GM23248 (cell line): Measurements from ENCODE around the gene COL27A1. TPM values are rescaled to one million over a fixed set of nuclear protein-coding genes. Genes with fewer than 3 reads are reported as not detected.
A peak's percentile ranks its signal among the peaks of the same experiment; 100 is the strongest.

Experiments
- DNase-seq: peaks from one replicate; pipeline ENCODE4 v3.0.0-alpha.2; 2015
- H2AFZ ChIP-seq: fragments of 200-600 bp; sonication (generic); 2 replicates; pipeline ENCODE4 v1.6.1; 2016; ENCODE audit warnings: antibody characterized with exemption
- H3F3A ChIP-seq: fragments of 200-600 bp; sonication (generic); 2 replicates; pipeline ENCODE4 v1.6.1; 2016; ENCODE audit warnings: mild to moderate bottlenecking, antibody characterized with exemption, mixed run types; ENCODE audit not compliant: insufficient read depth
- H3K27ac ChIP-seq: fragments of 200-600 bp; sonication (generic); 2 replicates; pipeline ENCODE4 v1.5.1; 2016; ENCODE audit warnings: mild to moderate bottlenecking
- H3K27me3 ChIP-seq: fragments of 200-600 bp; sonication (generic); replicated peaks from 2 replicates; pipeline ENCODE4 v1.6.1; 2016; ENCODE audit warnings: mild to moderate bottlenecking; ENCODE audit not compliant: insufficient read depth
- H3K36me3 ChIP-seq: fragments of 200-600 bp; sonication (generic); 2 replicates; pipeline ENCODE4 v1.6.1; 2016; ENCODE audit warnings: low read depth, mild to moderate bottlenecking
- H3K4me1 ChIP-seq: fragments of 200-600 bp; sonication (generic); 2 replicates; pipeline ENCODE4 v1.6.1; 2016; ENCODE audit warnings: mild to moderate bottlenecking; ENCODE audit not compliant: insufficient read depth
- H3K4me2 ChIP-seq: fragments of 200-600 bp; sonication (generic); one replicate; pipeline ENCODE4 v1.6.1; 2016; ENCODE audit warnings: mild to moderate bottlenecking; ENCODE audit not compliant: unreplicated experiment
- H3K4me3 ChIP-seq: fragments of 200-600 bp; sonication (generic); 2 replicates; pipeline ENCODE4 v1.5.1; 2016; ENCODE audit warnings: mild to moderate bottlenecking
- H3K79me2 ChIP-seq: fragments of 200-600 bp; sonication (generic); 2 replicates; pipeline ENCODE4 v1.6.1; 2016; ENCODE audit warnings: mild to moderate bottlenecking; ENCODE audit not compliant: insufficient read depth
- H3K9ac ChIP-seq: fragments of 200-600 bp; sonication (generic); 2 replicates; pipeline ENCODE4 v1.6.1; 2016; ENCODE audit warnings: mild to moderate bottlenecking
- H3K9me2 ChIP-seq: fragments of 200-600 bp; sonication (generic); 2 replicates; pipeline ENCODE4 v1.6.1; 2016; ENCODE audit warnings: mixed run types, mild to moderate bottlenecking, moderate library complexity; ENCODE audit not compliant: insufficient read depth
- H3K9me3 ChIP-seq: fragments of 200-600 bp; sonication (generic); one replicate; pipeline ENCODE4 v1.6.1; 2017; ENCODE audit warnings: low read depth
- H4K20me1 ChIP-seq: fragments of 200-600 bp; sonication (generic); 2 replicates; pipeline ENCODE4 v1.6.0; 2016; ENCODE audit not compliant: insufficient read depth
- EZH2 ChIP-seq: fragments of 200-600 bp; sonication (generic); IDR thresholded peaks from 2 replicates; pipeline ENCODE4 v1.6.1; 2018; ENCODE audit warnings: antibody characterized with exemption, mild to moderate bottlenecking; ENCODE audit not compliant: insufficient read depth, poor library complexity, severe bottlenecking
- EZH2phosphoT487 ChIP-seq: fragments of 200-600 bp; sonication (generic); IDR thresholded peaks from 2 replicates; pipeline ENCODE4 v1.6.1; 2018; ENCODE audit warnings: antibody characterized with exemption, moderate library complexity, mild to moderate bottlenecking, low read depth; ENCODE audit not compliant: insufficient read depth
- WGBS, 2 experiments: methylation state at CpG; one replicate each; pipeline ENCODE4 v1.1.6; 2015 to 2017; ENCODE audit warnings: low lambda C conversion rate in 2 of 2, low coverage in 1 of 2; ENCODE audit errors: missing lambda C conversion rate in 2 of 2; 5-methylcytosine and 5-hydroxymethylcytosine counted together
- in situ Hi-C: fragments of 300-500 bp; cut with MboI; formaldehyde crosslinking; loops from 2 replicates; pipeline ENCODE4 v1.15.0; 2020
- polyA plus RNA-seq: library from polyadenylated mRNA; unstranded; fragments of >200 nt; fragmentation: Nextera tagmentation; extraction: Ambion mirVana; gene quantifications from 2 replicates; pipeline ENCODE4 v1.2.1, GENCODE V29; 2016
- total RNA-seq: library from RNA; depleted of rRNA; stranded (reverse); fragments of >200 nt; shearing (Covaris generic); gene quantifications from 2 replicates; pipeline ENCODE4 v1.2.3, GENCODE V29; 2014

COL27A1 gene
- total and polyA plus RNA-seq, 2 experiments from 2014 or later, result 1.6 to 2.3 TPM

- Histone ChIP-seq H3K9ac (no peak overlapping the region), H3K4me3 (no peak overlapping the region), H3K36me3 (no peaks in the 10 kb centered on the region), H3K27ac (no peak overlapping the region), H3K27me3 (no peaks in the 10 kb centered on the region), H2AFZ (no peak overlapping the region), H3F3A (peaks cover 18% of the 10 kb centered on the region), H3K4me2 (no peak overlapping the region), H4K20me1 (no peaks in the 10 kb centered on the region), H3K79me2 (no peaks in the 10 kb centered on the region), H3K4me1 (peaks cover 13% of the 10 kb centered on the region), H3K9me3 (no peaks in the 10 kb centered on the region), H3K9me2 (no peaks in the 10 kb centered on the region)
- WGBS, 2 experiments, result 97 to 98% methylated on average over 7 of the region's 7 CpGs
- TF ChIP-seq EZH2 (no peak), EZH2phosphoT487 (no peak)
- in situ Hi-C loops, result no loop called here
- peak; percentile 31 for DNase-seq
Observed at GRCh38 chr9:114273461-114273881, 118.1 kb downstream of the COL27A1 start.

- TF ChIP-seq EZH2 (no peak), EZH2phosphoT487 (no peak)
- no peak overlapping the region for H3K27ac ChIP-seq
- H3K4me1 ChIP-seq, result peaks cover 13% of the 10 kb centered on the region
- no peak overlapping the region for H3K9ac ChIP-seq
- no peak for DNase-seq
- no peaks in the 10 kb centered on the region for H3K79me2 ChIP-seq
- H3K36me3 ChIP-seq, result no peaks in the 10 kb centered on the region
- no peak overlapping the region for H2AFZ ChIP-seq
- no peak overlapping the region for H3K4me2 ChIP-seq
- no peak overlapping the region for H3K4me3 ChIP-seq
- H3K27me3 ChIP-seq, result no peaks in the 10 kb centered on the region
- H4K20me1 ChIP-seq, result no peaks in the 10 kb centered on the region
- H3F3A ChIP-seq, result peaks cover 18% of the 10 kb centered on the region
- H3K9me2 ChIP-seq, result no peaks in the 10 kb centered on the region
- WGBS, 2 experiments, result 91 to 98% methylated on average over 4 to 5 of the region's 5 CpGs
- no peaks in the 10 kb centered on the region for H3K9me3 ChIP-seq
- in situ Hi-C loops, result no loop called here
Observed at GRCh38 chr9:114274217-114274616, 118.9 kb downstream of the COL27A1 start.

GRCh38 chr9:114275246-114276004 lies 120.1 kb downstream of the COL27A1 start:
- Histone ChIP-seq H4K20me1 (no peaks in the 10 kb centered on the region), H3K9me3 (no peaks in the 10 kb centered on the region), H3K27me3 (no peaks in the 10 kb centered on the region), H3K4me3 (no peak overlapping the region), H3K9me2 (no peaks in the 10 kb centered on the region), H2AFZ (no peak overlapping the region), H3K27ac (no peak overlapping the region), H3K79me2 (no peaks in the 10 kb centered on the region), H3K4me1 (peaks cover 13% of the 10 kb centered on the region), H3K4me2 (no peak overlapping the region), H3K9ac (no peak overlapping the region), H3K36me3 (no peaks in the 10 kb centered on the region), H3F3A (peaks cover 18% of the 10 kb centered on the region)
- TF ChIP-seq EZH2phosphoT487 (no peak), EZH2 (no peak)
- WGBS, 2 experiments, result 89 to 92% methylated on average over 15 of the region's 15 CpGs
- peak; percentile 16 for DNase-seq
- in situ Hi-C loops, result no loop called here

- peaks cover 18% of the 10 kb centered on the region for H3F3A ChIP-seq
- H3K4me2 ChIP-seq, result no peak overlapping the region
- H3K27ac ChIP-seq, result peak overlapping the region; percentile 68
- H3K4me3 ChIP-seq, result no peak overlapping the region
- H3K79me2 ChIP-seq, result no peaks in the 10 kb centered on the region
- H3K36me3 ChIP-seq, result no peaks in the 10 kb centered on the region
- no peaks in the 10 kb centered on the region for H3K9me3 ChIP-seq
- 42 to 44% methylated on average over 18 of the region's 18 CpGs for WGBS, 2 experiments
- TF ChIP-seq EZH2phosphoT487, result no peak
- no peak for TF ChIP-seq EZH2
- no peaks in the 10 kb centered on the region for H3K9me2 ChIP-seq
- peak; percentile 98 for DNase-seq
- no peaks in the 10 kb centered on the region for H4K20me1 ChIP-seq
- peak overlapping the region; percentile 50 for H3K9ac ChIP-seq
- peaks cover 16% of the 10 kb centered on the region for H3K4me1 ChIP-seq
- H3K27me3 ChIP-seq, result no peaks in the 10 kb centered on the region
- in situ Hi-C loops, result no loop called here
- H2AFZ ChIP-seq, result no peak overlapping the region
Observed at GRCh38 chr9:114276908-114277821, 121.8 kb downstream of the COL27A1 start.
